GM18511 (cell line): ENCODE data around the gene ETV6.

Experiments
- ATAC-seq: cut with Tn5 transposase; IDR thresholded peaks from one replicate; pipeline ENCODE4 v1.9.1; 2021; ENCODE audit warnings: mild to moderate bottlenecking, moderate library complexity; ENCODE audit not compliant: unreplicated experiment

Gene ETV6

DNA sequence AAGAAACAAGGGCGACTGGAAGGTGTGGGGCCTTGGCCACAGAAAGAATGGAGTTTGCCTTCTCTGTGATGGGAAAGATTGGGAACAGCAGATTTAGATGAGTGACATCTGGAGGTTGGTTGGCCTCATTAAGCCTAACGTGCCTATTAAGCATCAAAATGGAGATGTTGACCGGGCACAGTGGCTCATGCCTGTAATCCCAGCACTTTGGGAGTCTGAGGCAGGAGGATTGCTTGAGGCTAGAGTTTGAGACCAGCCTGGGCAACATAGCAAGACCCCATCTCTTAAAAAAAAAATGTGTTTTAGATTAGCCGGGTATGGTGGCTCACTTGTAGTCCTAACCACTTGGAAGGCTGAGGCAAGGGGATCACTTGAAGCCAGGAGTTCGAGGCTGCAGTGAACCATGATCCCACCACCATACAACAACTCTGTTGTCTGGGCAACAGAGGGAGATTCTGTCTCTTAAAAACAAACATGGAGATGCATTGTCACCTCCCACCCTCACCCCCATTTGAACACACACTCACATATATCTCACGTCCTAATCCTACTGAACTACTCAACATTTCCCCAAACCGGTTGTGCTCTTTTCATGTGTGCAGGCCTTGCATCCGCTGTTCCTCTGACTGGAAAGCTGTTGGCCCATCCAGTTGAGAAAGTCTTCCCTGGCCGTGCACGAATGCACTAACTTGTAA lies 172.1 kb downstream of the ETV6 start:
- ATAC-seq = no peak

- ATAC-seq = peak; percentile 66
Observed at GRCh38 chr12:11822081-11822834, 172.8 kb downstream of the ETV6 start.

GRCh38 chr12:11823043-11823442 lies 173.6 kb downstream of the ETV6 start:
- no peak for ATAC-seq

- no peak for ATAC-seq
Observed at GRCh38 chr12:11823593-11823992, 174.1 kb downstream of the ETV6 start.

- ATAC-seq = no peak
Observed at GRCh38 chr12:11824069-11824468, 174.6 kb downstream of the ETV6 start.

GRCh38 chr12:11824736-11825135 lies 175.3 kb downstream of the ETV6 start:
- no peak for ATAC-seq

- no peak for ATAC-seq
Observed at GRCh38 chr12:11825278-11825677, 175.8 kb downstream of the ETV6 start.

- ATAC-seq = no peak
Observed at GRCh38 chr12:11826574-11826973, 177.1 kb downstream of the ETV6 start.

- ATAC-seq = no peak
Observed at GRCh38 chr12:11827091-11828061, 177.9 kb downstream of the ETV6 start.

DNA sequence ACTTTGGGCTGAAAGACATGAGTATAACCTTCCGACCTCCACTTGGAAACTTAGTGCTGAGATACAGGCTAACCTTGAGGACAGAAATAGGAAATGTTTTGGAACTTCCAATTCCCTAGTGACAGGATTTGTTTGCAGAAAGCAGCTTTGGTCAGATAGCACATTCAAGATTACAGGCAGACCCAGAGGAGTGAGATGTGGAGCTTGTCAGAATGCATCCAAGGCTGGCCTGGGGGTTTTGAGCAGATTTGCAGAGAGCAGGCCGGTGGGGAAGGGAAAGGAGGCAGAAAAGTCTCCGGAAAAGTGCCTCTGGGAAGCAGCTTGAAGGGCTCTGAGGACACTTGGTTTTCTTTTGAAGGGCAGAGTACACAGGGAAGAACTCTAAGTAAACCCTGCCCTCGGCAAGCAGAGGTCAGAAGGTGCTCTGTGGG lies 180.3 kb downstream of the ETV6 start:
- no peak for ATAC-seq

- no peak for ATAC-seq
Observed at GRCh38 chr12:11830307-11830801, 180.9 kb downstream of the ETV6 start.

GRCh38 chr12:11832093-11832492 lies 182.6 kb downstream of the ETV6 start:
- ATAC-seq = no peak

DNA sequence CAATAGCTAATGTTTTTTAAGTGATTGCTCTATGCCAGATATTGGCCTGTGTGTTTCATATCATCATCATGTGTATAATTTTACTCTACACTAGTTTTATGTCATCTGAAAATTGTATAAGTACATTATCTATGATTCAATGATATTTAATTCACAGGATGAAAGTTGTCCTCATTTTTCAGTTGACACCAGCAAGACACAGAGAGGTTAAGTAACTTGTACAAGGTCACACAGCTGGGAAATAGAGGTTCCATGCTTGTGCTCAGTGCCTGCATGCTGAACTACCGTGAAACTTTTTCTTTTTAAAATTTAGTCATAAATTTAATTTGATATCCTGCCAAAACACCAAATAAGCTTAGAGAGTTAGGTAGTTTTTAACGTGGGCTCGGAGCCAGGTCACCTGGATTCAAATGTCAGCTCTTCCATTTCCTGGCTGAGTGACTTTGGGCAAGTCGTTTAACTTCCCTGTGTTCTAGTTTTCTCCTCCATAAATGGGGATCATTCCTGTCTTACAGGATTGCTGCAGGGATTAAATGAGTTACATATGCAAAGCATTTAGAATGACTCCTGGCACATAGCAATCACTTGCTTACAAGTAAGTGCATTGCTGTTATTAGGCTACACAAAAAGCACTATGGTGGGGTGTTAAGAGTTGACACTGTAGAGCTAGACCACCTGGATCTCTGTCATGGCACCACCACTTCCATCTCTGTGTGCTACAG lies 183.9 kb downstream of the ETV6 start:
- ATAC-seq = no peak

- no peak for ATAC-seq
Observed at GRCh38 chr12:11834104-11834812, 184.8 kb downstream of the ETV6 start.

DNA sequence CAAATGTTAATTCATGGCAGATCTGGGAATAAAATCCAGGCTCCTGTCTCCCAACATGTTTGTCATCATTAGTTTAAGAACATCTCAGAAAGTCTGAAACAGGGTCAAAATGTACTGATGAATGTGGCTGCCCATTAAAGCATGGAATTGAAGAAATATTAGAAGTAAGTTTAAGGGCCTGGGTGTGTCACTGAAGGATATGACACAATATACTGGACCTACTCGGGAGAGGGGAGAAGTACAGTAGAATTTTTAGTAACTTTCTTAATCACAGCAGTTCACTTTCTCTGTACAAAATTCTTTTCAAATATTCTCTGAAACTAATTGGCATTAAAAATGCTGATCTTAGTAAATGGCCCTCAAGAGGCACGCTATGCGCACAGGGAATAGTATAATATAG lies 185.5 kb downstream of the ETV6 start:
- no peak for ATAC-seq

DNA sequence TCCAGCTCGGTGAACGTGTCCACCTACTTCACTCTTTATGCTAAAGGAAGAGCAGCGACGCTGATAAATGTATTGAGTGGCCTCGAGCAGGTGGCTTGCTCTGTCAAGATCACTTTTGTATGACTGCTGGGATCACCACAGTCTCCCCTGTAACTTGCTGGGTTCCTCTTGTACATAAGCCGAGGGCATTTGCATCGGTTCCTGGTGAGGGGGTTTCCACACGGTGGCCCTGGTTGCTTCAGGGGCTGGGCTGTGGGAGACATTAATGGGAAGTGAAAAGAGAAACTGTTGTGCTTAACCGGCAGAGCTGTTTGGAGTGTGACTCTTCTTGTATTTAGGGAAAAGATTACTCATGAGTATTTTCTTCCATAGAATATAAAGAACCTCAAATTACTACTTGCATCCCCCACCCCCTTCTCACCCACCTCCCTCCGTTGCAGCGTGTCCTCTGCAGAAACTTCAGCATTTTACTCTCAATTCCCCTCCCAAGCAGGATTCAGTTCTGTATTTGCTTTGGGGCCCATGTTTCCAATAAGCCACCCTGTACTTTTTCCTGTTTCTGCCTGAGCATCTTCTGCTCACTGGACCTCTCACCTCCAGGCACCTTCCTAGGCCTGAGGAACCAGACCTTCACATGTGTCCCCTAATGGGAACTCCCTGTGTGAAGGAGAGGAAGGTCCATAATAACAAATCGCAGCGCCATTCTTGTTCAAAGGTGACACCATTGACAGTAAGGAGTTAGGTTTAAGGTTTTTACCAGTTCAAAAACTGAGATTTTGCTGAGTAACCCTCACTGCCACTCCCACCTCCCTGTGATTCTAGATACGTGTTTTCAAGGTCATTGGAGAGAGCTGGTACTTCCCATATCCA lies 187.0 kb downstream of the ETV6 start:
- peak; percentile 93 for ATAC-seq

GRCh38 chr12:11837216-11837934 lies 187.9 kb downstream of the ETV6 start:
- no peak for ATAC-seq

GRCh38 chr12:11838403-11838802 lies 188.9 kb downstream of the ETV6 start:
- no peak for ATAC-seq
